OCI-LY7 (cell line): ENCODE data around the gene MVB12B.

Experiments used
- CTCF ChIP-seq: fragments of 200-600 bp; sonication (generic); conservative IDR thresholded peaks from 2 replicates; pipeline ENCODE4 v1.5.1; 2014; ENCODE audit warnings: mild to moderate bottlenecking, antibody characterized with exemption, low read length, moderate library complexity, mixed read lengths
- EZH2phosphoT487 ChIP-seq: fragments of 200-600 bp; sonication (generic); IDR thresholded peaks from 2 replicates; pipeline ENCODE4 v1.6.1; 2018; ENCODE audit warnings: low read depth, borderline replicate concordance, mild to moderate bottlenecking, mixed run types, antibody characterized with exemption, low read length, moderate library complexity, mixed read lengths

GRCh38 chr9:126442636-126443035 lies 116.0 kb downstream of the MVB12B start:
- no peak for TF ChIP-seq CTCF
- no peak for TF ChIP-seq EZH2phosphoT487
